Endometrial microvascular endothelial cells (primary cell): ENCODE data around the gene FBXO47. TPM values are rescaled to one million over a fixed set of nuclear protein-coding genes. Genes with fewer than 3 reads are reported as not detected.
"Not testable (repeated sequence)": the region's sequence is repeated elsewhere in the genome, so short reads cannot be mapped to it uniquely, and the experiment has no call there.

ENCODE experiments used
- in situ Hi-C: cut with HindIII; loops from 2 replicates; pipeline ENCODE4 v1.10.0; 2017; ENCODE audit warnings: low sequenced_read_pairs, low pct_unique_long_range_greater_than_20kb; ENCODE audit errors: inconsistent ontology term
- total RNA-seq: library from RNA; depleted of rRNA; stranded (reverse); fragments of >200 nt; gene quantifications from one replicate; pipeline ENCODE4 v1.2.3, GENCODE V29; 2015; ENCODE audit errors: inconsistent ontology term

The FBXO47 gene
- total RNA-seq, 1 donor from 2014 or later: not detected

DNA sequence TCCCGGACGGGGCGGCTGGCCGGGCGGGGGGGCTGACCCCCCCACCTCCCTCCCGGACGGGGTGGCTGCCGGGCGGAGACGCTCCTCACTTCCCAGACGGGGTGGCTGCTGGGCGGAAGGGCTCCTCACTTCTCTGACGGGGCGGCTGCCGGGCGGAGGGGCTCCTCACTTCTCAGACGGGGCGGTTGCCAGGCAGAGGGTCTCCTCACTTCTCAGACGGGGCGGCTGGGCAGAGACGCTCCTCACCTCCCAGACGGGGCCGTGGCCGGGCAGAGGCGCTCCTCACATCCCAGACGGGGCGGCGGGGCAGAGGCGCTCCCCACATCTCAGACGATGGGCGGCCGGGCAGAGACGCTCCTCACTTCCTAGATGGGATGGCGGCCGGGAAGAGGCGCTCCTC is 36.4 kb downstream of the FBXO47 start:
- in situ Hi-C loops: not testable (repeated sequence)

DNA sequence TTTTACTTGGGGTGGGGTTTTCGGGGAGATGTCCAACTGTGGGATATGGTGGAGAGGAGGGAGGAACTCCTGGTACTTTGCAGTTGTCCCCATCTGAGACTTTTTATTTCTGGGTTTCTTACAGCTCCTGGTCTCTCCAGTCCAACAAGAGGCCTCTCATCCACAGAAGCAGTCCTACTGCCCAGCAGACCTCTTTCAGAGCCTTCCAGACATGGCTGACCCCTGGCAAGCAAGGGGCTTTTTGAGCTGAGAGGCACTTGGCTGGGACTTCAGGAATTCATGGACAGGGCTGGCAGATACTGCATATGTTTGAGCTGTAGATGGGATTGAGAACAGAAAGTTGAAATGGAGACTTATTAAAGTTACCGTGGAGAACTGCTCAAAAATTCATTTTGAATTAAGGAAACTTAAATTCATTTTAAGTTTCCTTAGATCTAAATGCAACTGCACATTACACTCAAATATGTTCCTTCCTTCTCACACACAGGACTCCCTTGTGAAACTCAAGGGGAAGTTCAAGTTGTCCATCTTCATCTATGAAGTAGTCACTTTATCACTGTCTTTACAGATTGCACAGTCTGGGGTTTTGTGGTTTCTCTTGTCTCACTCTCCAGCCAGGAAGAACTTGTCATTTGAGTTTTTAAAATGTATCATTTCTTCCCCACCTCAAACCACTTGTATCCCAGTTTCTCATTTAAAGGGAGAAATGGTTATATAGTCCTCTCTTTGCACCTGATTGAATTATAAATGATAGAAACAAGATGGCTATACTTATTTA is 40.7 kb downstream of the FBXO47 start:
- in situ Hi-C loops: no loop called here

DNA sequence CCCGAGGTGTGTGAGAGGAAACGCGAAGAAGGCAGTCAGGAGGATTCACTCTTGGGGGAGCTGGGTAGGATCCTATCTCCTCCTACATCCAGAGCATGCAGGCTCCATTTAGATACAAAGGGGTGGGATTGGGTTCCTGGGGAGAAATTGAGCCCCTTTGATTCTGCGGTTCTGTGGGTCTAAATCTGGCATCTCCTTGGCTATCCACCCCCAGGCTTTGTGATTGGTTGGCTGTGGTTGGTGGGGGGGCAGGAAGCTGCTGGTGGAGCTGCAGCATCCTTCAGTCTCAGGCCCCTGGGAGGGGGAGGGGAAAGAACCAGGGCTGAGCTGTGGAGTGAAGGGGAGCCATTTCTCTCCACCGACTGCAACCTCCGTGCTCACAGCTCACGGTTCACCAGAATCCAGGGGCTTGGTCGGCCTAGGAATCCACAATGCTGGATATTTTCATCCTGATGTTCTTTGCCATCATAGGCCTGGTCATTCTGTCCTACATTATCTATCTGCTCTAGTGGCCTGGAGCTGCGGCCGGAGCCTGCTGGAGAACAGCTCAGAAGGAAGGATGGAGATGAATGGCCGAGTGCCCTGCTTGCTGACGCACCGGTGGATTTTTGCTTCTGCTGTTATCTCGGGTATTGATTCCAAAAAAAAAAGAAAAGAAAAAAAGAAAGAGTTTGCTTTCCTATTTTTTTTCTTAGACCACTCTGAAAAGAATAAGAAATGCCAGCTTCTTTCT is 41.8 kb downstream of the FBXO47 start, which contains the start of gene LASP1NB:
LASP1NB (plus strand) TSS at position 352 of the 733 bp plus-strand sequence.
- in situ Hi-C loops: no loop called here

DNA sequence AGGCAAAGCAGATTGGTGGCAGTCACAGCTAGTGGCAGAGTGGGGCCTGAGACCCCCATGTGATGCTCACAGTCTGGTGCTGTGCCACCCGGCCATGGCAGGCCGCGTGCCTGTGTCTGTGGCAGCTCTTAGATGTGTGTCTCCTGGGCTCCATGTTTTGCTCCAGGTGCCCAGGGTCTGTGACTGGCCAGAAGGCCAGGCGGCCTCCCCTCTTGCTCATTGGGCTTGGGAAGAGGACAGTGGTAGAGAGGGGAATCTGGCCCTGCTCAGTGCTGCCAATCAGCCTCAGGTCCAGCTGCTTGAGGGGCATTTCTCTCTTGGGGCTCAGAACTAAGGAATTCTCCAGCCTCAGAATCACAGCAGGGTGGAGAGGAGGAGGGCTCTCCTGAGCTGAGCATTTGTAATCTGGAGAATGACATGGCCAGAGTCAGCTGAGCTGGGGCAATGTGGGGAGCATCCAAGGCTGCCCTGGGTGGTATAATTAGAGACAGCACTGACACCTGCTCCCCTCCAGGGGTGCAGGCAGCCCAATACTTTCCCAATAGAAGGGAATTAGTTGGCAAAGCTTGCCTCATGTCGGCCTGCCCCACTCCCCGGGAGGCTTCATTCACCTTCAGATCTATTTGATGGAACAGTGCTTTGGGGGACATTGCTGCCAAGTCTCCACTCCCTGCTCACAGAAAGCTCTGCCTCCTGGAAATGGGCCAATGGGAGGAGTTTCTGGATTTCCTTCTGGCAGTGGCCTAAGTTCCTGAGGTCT is 44.5 kb downstream of the FBXO47 start:
- in situ Hi-C loops: no loop called here

DNA sequence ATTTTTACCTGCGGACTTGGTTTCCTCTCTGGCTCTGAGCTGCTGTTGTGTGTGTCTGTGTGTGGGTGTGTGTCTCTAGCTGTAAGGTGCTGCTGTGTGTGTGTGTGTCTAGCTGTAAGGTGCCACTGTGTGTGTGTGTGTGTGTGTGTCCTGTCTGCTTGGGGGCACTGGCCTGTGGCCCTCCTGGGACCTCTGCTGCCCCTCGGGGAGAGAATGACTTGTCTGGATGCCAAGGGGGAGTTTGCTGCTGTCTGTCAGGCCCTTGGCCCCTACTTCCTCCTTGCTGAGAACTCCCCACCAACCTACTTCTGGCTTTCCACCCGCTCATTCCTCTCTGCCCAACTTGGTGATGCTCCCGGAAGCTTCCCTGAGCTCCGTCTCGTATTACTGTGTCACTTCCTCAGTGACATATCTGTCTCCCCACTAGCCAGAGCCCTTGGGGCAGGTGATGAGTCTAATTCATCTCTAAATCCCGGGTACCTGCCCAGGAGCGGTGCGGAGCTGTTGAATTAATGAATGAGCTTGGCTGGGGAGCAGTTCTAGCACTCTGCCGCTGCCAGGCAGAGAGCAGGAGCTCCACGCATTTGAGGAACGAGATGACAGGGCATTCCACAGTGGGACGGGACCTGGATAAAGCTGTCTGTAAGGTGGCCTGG is 45.3 kb downstream of the FBXO47 start:
- in situ Hi-C loops: no loop called here

DNA sequence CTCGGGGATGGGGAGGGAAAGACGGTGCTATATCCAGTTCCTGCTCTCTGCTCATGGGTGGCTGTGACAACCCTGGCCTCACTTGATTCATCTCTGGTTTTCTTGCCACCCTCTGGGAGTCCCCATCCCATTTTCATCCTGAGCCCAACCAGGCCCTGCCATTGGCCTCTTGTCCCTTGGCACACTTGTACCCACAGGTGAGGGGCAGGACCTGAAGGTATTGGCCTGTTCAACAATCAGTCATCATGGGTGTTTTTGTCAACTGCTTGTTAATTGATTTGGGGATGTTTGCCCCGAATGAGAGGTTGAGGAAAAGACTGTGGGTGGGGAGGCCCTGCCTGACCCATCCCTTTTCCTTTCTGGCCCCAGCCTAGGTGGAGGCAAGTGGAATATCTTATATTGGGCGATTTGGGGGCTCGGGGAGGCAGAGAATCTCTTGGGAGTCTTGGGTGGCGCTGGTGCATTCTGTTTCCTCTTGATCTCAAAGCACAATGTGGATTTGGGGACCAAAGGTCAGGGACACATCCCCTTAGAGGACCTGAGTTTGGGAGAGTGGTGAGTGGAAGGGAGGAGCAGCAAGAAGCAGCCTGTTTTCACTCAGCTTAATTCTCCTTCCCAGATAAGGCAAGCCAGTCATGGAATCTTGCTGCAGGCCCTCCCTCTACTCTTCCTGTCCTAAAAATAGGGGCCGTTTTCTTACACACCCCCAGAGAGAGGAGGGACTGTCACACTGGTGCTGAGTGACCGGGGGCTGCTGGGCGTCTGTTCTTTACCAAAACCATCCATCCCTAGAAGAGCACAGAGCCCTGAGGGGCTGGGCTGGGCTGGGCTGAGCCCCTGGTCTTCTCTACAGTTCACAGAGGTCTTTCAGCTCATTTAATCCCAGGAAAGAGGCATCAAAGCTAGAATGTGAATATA is 46.6 kb downstream of the FBXO47 start:
- in situ Hi-C loops: no loop called here

DNA sequence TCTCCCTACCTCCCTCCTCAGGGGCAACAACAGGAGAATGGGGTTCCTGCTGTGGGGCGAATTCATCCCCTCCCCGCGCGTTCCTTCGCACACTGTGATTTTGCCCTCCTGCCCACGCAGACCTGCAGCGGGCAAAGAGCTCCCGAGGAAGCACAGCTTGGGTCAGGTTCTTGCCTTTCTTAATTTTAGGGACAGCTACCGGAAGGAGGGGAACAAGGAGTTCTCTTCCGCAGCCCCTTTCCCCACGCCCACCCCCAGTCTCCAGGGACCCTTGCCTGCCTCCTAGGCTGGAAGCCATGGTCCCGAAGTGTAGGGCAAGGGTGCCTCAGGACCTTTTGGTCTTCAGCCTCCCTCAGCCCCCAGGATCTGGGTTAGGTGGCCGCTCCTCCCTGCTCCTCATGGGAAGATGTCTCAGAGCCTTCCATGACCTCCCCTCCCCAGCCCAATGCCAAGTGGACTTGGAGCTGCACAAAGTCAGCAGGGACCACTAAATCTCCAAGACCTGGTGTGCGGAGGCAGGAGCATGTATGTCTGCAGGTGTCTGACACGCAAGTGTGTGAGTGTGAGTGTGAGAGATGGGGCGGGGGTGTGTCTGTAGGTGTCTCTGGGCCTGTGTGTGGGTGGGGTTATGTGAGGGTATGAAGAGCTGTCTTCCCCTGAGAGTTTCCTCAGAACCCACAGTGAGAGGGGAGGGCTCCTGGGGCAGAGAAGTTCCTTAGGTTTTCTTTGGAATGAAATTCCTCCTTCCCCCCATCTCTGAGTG is 47.7 kb downstream of the FBXO47 start:
- in situ Hi-C loops: no loop called here

DNA sequence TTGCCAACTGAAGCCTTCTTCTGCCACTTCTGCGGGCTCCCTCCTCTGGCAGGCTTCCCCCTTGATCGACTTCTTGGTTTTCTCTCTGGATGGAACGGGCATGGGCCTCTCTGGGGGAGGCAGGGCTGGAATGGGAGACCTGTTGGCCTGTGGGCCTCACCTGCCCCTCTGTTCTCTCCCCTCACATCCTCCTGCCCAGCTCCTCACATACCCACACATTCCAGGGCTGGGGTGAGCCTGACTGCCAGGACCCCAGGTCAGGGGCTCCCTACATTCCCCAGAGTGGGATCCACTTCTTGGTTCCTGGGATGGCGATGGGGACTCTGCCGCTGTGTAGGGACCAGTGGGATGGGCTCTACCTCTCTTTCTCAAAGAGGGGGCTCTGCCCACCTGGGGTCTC is 48.3 kb downstream of the FBXO47 start:
- in situ Hi-C loops: no loop called here

DNA sequence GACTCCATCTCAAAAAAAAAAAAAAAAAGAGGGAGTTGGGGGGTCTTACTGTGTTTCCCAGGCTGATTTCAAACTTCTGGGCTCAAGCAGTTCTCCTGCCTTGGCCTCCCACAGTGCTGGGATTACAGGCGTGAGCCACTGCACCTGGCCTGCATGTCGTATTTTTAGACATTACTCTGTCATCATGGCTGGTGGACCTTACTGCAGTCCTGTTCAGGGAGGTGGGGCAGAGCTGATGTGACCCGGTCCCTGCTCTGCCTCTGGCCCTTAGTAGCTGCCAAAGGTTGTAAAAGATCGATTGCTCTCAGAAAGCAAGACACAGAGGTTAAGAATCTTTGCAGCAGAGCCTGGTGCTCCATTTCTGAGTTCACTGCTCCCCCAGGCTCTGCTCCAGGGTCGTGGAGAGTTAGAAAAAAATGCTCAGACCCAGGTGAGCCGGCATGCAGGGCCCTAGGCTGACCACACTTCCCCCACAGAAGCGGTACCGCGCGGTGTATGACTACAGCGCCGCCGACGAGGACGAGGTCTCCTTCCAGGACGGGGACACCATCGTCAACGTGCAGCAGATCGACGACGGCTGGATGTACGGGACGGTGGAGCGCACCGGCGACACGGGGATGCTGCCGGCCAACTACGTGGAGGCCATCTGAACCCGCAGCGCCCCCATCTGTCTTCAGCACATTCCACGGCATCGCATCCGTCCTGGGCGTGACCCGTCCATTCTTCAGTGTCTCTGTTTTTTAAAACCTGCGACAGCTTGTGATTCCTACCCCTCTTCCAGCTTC is 48.9 kb downstream of the FBXO47 start:
- in situ Hi-C loops: no loop called here

DNA sequence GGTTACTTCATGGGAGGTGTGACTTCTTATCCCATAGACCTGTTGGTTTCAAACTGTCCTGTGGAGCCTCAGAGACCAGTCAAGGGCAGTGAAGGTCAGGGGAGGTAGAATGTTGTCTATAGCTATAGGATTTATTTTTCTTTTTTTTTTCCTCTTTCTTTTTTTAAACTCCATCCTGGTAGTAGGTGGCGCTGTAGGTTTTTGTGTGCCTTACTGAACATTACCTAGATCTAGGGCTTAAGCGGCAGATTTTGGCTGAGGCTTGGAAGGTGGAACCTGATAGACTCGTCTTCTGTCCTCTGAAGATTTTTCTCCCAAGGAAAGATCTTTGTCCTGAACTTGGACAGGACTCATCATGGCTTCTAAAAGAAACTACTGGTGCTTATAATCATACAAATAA is 49.9 kb downstream of the FBXO47 start:
- in situ Hi-C loops: no loop called here

DNA sequence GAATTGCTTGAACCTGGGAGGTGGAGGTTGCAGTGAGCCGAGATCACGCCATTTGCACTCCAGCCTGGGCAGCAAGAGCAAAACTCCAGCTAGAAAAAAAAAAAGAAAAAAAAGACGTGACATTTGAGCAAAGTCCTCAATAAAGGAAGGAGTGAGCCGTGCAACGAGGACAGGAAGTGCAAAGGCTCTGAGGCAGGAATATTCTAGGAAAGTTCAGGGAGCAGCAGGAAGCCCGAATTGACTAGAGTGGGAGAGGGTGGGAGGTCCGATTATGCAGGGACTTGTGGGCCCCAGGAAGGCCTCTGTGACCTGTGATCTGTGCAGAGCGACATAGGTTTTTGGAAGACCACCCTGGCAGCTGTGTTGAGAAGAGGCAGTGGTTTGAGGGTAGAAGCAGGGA is 50.4 kb downstream of the FBXO47 start:
- in situ Hi-C loops: no loop called here

DNA sequence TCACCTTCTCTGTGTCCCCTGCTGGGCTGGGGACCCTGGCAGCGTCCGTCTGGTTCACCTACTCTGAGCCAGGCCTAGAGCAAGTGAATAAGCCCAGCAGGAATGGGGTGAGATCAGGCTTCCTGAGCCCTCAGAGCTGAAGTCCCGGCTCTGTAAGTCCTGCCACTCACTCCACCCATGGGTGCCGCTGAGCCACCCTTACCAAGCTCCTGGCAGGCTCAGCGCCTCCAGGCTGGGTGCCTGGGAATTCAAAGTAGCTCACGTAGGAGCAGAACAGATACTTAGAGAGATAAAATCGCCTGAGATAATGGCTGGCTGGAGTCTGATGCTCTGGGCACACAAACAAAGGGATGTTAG is 51.6 kb downstream of the FBXO47 start:
- in situ Hi-C loops: no loop called here

DNA sequence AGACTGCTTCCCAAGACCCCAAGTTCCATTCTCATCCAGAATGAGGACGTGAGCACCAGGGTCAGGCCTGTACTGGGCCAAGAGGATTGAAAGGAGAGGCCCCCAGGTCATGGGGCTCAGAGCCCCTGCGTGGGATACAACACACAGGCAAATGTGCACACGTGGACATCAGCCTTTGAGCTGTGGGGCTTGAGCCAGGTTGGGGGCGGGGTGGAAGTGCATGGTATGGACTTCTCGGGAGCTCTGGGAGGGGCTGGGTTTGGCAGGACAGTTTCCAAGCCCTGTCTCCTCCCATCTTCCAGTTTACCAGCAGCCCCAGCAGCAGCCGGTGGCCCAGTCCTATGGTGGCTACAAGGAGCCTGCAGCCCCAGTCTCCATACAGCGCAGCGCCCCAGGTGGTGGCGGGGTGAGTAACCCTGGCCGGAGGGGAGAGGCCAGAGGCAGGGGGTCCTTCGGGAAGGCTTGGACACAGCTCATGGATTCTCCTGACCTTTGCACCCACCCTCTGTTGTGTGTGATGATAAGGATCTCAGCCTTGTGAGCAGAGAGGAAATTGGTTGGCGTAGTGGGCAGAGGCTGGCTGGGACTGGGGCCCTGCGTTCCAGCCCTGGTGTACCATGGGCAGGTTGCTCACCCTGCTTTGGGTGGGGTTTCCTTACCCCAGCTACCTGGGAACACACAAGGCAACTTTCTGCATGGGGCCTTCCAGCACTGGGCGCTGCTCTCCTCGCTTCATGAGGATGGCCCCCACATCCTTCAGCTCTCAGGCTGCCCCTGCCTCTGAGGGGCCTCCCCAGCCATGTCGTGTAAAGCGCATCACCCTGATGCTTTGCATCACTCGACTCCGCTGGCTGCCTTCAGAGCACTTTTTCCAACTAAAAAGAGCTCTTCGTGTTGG is 52.2 kb downstream of the FBXO47 start:
- in situ Hi-C loops: no loop called here

DNA sequence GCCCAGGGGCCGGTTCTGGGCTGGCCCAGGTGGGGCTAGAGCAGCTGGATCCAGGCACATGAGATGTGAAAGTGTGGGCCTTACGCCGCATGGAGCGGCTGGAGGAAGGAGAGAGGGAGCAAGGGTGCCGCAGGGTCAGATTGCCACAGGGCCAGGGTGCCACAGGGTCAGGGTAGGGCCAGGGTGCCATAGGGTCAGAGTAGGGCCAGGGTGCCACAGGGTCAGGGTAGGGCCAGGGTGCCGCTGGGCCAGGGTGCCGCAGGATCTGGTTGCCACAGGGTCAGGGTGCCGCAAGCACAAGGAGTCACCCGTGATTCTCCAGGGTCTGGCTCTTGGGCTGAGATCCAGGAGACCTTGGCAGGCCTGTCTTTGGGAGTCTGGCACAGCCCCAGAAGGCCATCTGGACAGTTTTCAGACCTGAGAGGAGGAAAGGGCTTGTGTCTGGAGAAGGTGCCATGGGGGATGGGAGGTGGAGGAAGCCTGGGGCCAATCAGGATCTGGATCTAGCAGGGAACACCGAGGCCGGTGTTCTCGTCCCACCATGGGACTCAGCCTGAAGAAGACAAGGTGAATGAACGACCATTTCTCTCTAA is 54.9 kb downstream of the FBXO47 start:
- in situ Hi-C loops: no loop called here

DNA sequence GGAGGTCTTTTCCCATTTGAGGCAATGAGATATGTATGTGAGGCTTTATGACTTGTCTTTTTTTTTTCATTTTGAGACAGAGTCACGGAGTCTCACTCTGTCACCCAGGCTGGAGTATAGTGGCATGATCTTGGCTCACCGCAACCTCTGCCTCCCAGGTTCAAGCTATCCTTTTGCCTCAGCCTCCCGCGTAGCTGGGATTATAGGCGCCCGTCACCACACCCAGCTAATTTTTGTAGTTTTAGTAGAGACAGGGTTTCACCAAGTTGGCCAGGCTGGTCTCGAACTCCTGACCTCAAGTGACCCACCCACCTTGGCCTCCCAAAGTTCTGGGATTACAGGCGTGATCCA is 55.5 kb downstream of the FBXO47 start:
- in situ Hi-C loops: not testable (repeated sequence)
